ENCODE results near the gene FTO.

FTO gene

GRCh38 chr16:54049591-54050458, 345.9 kb downstream of the FTO start:
- DNase-seq (ENCODE audit: insufficient read length, low spot score) (no peak), FAIRE-seq (no peak)
- TF ChIP-seq POLR2A (IDR thresholded peaks at IDR 0.05; ENCODE audit: low read depth, low read length): no peak

GRCh38 chr16:54050459-54051210, 346.7 kb downstream of the FTO start:
- DNase-seq (ENCODE audit: insufficient read length, low spot score) (no peak), FAIRE-seq (no peak)
- no peak for TF ChIP-seq POLR2A (IDR thresholded peaks at IDR 0.05; ENCODE audit: low read depth, low read length)

- FAIRE-seq (no peak), DNase-seq (ENCODE audit: insufficient read length, low spot score) (no peak)
- no peak for TF ChIP-seq POLR2A (IDR thresholded peaks at IDR 0.05; ENCODE audit: low read depth, low read length)
These were observed 347.9 kb downstream of the FTO start for GRCh38 chr16:54051821-54052220.

GRCh38 chr16:54052271-54052670, 348.3 kb downstream of the FTO start:
- no peak for TF ChIP-seq POLR2A (IDR thresholded peaks at IDR 0.05; ENCODE audit: low read depth, low read length)
- DNase-seq (ENCODE audit: insufficient read length, low spot score) (no peak), FAIRE-seq (no peak)

- DNase-seq (ENCODE audit: insufficient read length, low spot score) (no peak), FAIRE-seq (no peak)
- no peak for TF ChIP-seq POLR2A (IDR thresholded peaks at IDR 0.05; ENCODE audit: low read depth, low read length)
These were observed 350.2 kb downstream of the FTO start for GRCh38 chr16:54053891-54054820.

GRCh38 chr16:54055191-54055590, 351.2 kb downstream of the FTO start:
- DNase-seq (ENCODE audit: insufficient read length, low spot score) (no peak), FAIRE-seq (no peak)
- TF ChIP-seq POLR2A (IDR thresholded peaks at IDR 0.05; ENCODE audit: low read depth, low read length): no peak

GRCh38 chr16:54055864-54056263, 351.9 kb downstream of the FTO start:
- TF ChIP-seq POLR2A (IDR thresholded peaks at IDR 0.05; ENCODE audit: low read depth, low read length): no peak
- FAIRE-seq (no peak), DNase-seq (ENCODE audit: insufficient read length, low spot score) (no peak)

GRCh38 chr16:54056921-54057320, 353.0 kb downstream of the FTO start:
- DNase-seq (ENCODE audit: insufficient read length, low spot score) (no peak), FAIRE-seq (no peak)
- TF ChIP-seq POLR2A (IDR thresholded peaks at IDR 0.05; ENCODE audit: low read depth, low read length): no peak

GRCh38 chr16:54059319-54059718, 355.4 kb downstream of the FTO start:
- FAIRE-seq (no peak), DNase-seq (ENCODE audit: insufficient read length, low spot score) (no peak)
- no peak for TF ChIP-seq POLR2A (IDR thresholded peaks at IDR 0.05; ENCODE audit: low read depth, low read length)

- no peak for DNase-seq (ENCODE audit: insufficient read length, low spot score)
- no peak for FAIRE-seq
- no peak for TF ChIP-seq POLR2A (IDR thresholded peaks at IDR 0.05; ENCODE audit: low read depth, low read length)
These were observed 356.9 kb downstream of the FTO start for GRCh38 chr16:54060599-54061421.

GRCh38 chr16:54061454-54061853, 357.5 kb downstream of the FTO start:
- FAIRE-seq: no peak
- DNase-seq (ENCODE audit: insufficient read length, low spot score): no peak
- TF ChIP-seq POLR2A (IDR thresholded peaks at IDR 0.05; ENCODE audit: low read depth, low read length): no peak

- no peak for FAIRE-seq
- no peak for TF ChIP-seq POLR2A (IDR thresholded peaks at IDR 0.05; ENCODE audit: low read depth, low read length)
- DNase-seq (ENCODE audit: insufficient read length, low spot score): no peak
These were observed 358.7 kb downstream of the FTO start for GRCh38 chr16:54062361-54063278.
